Measurements from ENCODE around the gene PHLDB2. TPM values are rescaled to one million over a fixed set of nuclear protein-coding genes. Genes with fewer than 3 reads are reported as not detected.

Gene PHLDB2
- total RNA-seq, 2 experiments from 2014 or later, result 5.8 to 6.0 TPM

GRCh38 chr3:111872979-111873378, 13.9 kb downstream of the PHLDB2 start:
- Histone ChIP-seq H3K9me3 (ENCODE audit: control insufficient read depth in 1 of 2, insufficient read depth in 1 of 2, low read length in 2 of 2) (no peaks in the 10 kb centered on the region), H3K4me1 (ENCODE audit: insufficient read depth, low read length) (no peaks in the 10 kb centered on the region), H3K4me3 (ENCODE audit: low read length) (no peak overlapping the region), H3K36me3 (ENCODE audit: insufficient read depth, low read length) (no peaks in the 10 kb centered on the region), H3K27ac (ENCODE audit: low read depth in 1 of 2, low read length in 2 of 2) (no peak overlapping the region), H3K27me3 (ENCODE audit: control insufficient read depth in 1 of 2, insufficient read depth in 2 of 2, low read length in 2 of 2) (no peaks in the 10 kb centered on the region)
- no peak for ATAC-seq (ENCODE audit: poor library complexity)
- H3K9me3 Mint-ChIP-seq, result peaks cover 3% of the 10 kb centered on the region
- no peaks in the 10 kb centered on the region for H3K36me3 Mint-ChIP-seq (ENCODE audit: low read depth)
- no peak for DNase-seq
- ChIA-PET POLR2A (no interaction called here), CTCF (no interaction called here)
- no peaks in the 10 kb centered on the region for H3K4me1 Mint-ChIP-seq (ENCODE audit: low read depth)
- no peak overlapping the region for H3K4me3 Mint-ChIP-seq
- no peaks in the 10 kb centered on the region for H3K27me3 Mint-ChIP-seq
- H3K27ac Mint-ChIP-seq, result no peak overlapping the region
- no peak for TF ChIP-seq CTCF (IDR thresholded peaks at IDR 0.05)
- intact Hi-C loops (cut with DNase I, micrococcal nuclease), result no loop called here

DNA sequence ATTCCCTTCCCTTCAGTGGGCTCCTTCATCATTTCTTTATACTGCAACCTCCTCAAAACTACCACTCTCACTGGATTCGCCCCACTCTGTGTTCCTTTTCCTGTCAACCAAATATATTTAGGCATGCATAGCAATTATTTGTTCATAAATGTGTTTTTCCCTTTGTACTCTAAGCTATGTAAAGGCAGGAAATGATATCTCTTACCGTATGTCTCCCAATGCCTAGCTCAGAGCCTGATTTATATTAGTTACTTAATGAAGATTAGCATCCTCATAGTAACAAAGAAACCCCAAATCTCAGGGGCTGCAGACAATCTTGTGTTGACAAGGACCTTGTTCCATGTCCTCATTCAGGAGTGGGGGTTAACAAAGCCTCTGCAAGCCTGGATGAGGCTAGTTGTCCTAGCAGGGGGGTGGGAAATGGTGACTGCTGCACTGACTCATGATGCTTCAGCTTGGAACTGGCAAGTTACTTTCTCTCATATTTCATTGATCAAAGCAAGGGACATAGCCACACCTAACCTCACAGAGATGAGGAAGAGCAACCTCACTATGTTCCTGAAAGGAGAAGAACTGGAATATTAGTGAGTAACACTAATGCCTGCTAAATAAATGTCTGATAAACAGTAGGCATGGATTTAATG, 15.2 kb downstream of the PHLDB2 start:
- H3K36me3 Mint-ChIP-seq (ENCODE audit: low read depth), result no peaks in the 10 kb centered on the region
- no peak overlapping the region for H3K27ac ChIP-seq (ENCODE audit: low read depth in 1 of 2, low read length in 2 of 2)
- H3K27me3 Mint-ChIP-seq, result no peaks in the 10 kb centered on the region
- H3K27ac Mint-ChIP-seq, result no peak overlapping the region
- POLR2A ChIA-PET, result interaction anchor here (0.7 kb wide), 1 partner anchor 138 kb away, joined by 5 read pairs; no protein-coding TSS in a partner anchor
- no peaks in the 10 kb centered on the region for H3K4me1 Mint-ChIP-seq (ENCODE audit: low read depth)
- TF ChIP-seq CTCF (IDR thresholded peaks at IDR 0.05), result no peak
- H3K4me3 Mint-ChIP-seq, result no peak overlapping the region
- CTCF ChIA-PET, result no interaction called here
- H3K9me3 ChIP-seq (ENCODE audit: control insufficient read depth in 1 of 2, insufficient read depth in 1 of 2, low read length in 2 of 2), result no peaks in the 10 kb centered on the region
- H3K4me3 ChIP-seq (ENCODE audit: low read length), result no peak overlapping the region
- no peaks in the 10 kb centered on the region for H3K4me1 ChIP-seq (ENCODE audit: insufficient read depth, low read length)
- H3K9me3 Mint-ChIP-seq, result peaks cover 3% of the 10 kb centered on the region
- intact Hi-C loops (cut with DNase I, micrococcal nuclease), result no loop called here
- H3K27me3 ChIP-seq (ENCODE audit: control insufficient read depth in 1 of 2, insufficient read depth in 2 of 2, low read length in 2 of 2), result no peaks in the 10 kb centered on the region
- ATAC-seq (ENCODE audit: poor library complexity), result no peak
- no peaks in the 10 kb centered on the region for H3K36me3 ChIP-seq (ENCODE audit: insufficient read depth, low read length)
- no peak for DNase-seq

DNA sequence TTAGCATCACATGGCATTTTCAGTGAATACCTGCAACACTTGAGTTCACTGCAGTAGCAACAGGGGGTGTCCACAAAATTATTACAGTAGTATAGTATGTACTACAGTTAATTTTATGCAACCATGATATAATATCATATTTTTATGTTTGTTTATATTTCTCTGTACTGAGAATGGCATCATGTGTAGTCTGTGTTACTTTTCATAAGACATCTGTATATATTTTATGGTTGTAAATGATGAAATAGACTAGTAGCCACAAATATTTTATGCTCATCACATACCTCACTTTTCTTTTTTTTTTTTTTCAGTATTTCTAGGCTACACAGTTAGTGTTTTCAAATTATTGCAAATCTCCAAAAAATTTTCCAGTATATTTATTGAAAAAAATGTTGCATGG, 22.4 kb downstream of the PHLDB2 start:
- ATAC-seq (ENCODE audit: poor library complexity), result no peak

More for the DNA sequence above, 22.4 kb downstream of the PHLDB2 start:
- Mint-ChIP-seq H3K4me3 (no peak overlapping the region), H3K36me3 (ENCODE audit: low read depth) (no peaks in the 10 kb centered on the region), H3K27ac (no peak overlapping the region), H3K9me3 (no peaks in the 10 kb centered on the region), H3K27me3 (no peaks in the 10 kb centered on the region), H3K4me1 (ENCODE audit: low read depth) (no peaks in the 10 kb centered on the region)
- TF ChIP-seq CTCF (IDR thresholded peaks at IDR 0.05), result no peak
- POLR2A ChIA-PET, result no interaction called here
- Histone ChIP-seq H3K27me3 (ENCODE audit: control insufficient read depth in 1 of 2, insufficient read depth in 2 of 2, low read length in 2 of 2) (no peaks in the 10 kb centered on the region), H3K4me1 (ENCODE audit: insufficient read depth, low read length) (no peaks in the 10 kb centered on the region), H3K4me3 (ENCODE audit: low read length) (no peak overlapping the region), H3K9me3 (ENCODE audit: control insufficient read depth in 1 of 2, insufficient read depth in 1 of 2, low read length in 2 of 2) (no peaks in the 10 kb centered on the region), H3K36me3 (ENCODE audit: insufficient read depth, low read length) (no peaks in the 10 kb centered on the region), H3K27ac (ENCODE audit: low read depth in 1 of 2, low read length in 2 of 2) (no peak overlapping the region)
- no peak for DNase-seq
- intact Hi-C loops (cut with DNase I, micrococcal nuclease), result no loop called here
- CTCF ChIA-PET, result no interaction called here
